Measurements from ENCODE around the gene DYNLT4.
"Not testable (repeated sequence)": the region's sequence is repeated elsewhere in the genome, so short reads cannot be mapped to it uniquely, and the experiment has no call there.

The DYNLT4 gene

GRCh38 chr1:44828003-44828651 lies 21.0 kb upstream of the DYNLT4 start:
- no peak for DNase-seq

GRCh38 chr1:44827197-44828002 lies 20.2 kb upstream of the DYNLT4 start:
- DNase-seq = no peak

DNA sequence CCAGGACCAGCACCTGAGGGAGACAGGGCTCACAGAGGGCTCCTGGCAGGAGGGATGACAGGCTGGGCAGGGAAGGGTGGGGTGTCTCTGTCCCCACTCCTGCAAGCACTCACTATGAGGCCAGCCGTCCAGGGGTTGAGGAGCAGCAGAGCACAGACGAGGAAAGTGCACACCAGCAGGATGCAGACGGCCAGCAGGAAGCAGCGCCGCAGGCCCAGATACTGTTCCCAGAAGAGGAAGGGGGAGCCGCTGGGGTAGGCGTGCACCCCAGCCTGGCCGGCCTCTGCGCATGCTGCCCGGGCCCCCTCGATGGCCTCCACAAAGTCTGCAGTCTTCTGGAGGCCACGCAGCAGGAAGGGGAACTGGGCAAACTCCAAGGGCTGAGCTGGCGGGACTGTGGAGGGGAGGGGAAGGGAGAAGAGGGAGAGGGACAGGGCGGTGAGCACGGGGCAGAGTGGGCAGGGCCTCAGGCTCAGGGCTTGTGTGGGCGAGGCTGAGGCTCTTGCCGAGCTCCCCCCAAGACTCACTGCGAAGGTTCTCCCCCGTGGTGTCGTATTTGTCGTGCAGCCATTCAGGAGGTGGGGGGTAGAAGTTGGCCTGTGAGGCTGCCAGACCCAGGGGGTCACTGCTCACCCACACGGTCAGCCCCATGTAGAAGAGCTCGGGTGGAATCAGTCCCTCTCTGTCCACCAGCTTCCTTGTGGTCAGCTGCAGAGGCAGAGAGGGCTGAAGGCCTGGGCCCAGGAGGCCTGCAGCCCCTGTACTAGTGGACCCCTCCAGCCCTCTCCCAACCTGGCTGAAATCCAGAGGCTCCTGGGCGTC lies 19.4 kb upstream of the DYNLT4 start:
- DNase-seq = no peak

DNA sequence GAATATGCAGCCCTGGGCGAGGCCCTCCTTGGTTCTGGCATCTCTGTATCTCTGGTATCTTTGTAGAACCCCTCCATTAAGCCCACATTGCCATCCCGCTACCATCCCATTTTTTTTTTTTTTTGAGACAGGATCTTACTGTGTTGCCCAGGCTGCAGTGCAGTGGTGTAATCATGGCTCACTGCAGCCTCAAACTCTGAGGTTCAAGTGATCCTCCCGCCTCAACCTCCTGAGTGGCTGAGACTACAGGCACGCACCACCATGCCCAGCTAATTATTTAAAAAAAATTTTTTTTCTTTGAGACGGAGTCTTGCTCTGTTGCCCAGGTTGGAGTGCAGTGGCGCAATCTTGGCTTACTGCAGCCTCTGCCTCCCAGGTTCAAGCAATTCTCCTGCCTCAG lies 17.2 kb upstream of the DYNLT4 start:
- DNase-seq = not testable (repeated sequence)

- no peak for DNase-seq
Measured at GRCh38 chr1:44822981-44823451, 15.9 kb upstream of the DYNLT4 start.

DNA sequence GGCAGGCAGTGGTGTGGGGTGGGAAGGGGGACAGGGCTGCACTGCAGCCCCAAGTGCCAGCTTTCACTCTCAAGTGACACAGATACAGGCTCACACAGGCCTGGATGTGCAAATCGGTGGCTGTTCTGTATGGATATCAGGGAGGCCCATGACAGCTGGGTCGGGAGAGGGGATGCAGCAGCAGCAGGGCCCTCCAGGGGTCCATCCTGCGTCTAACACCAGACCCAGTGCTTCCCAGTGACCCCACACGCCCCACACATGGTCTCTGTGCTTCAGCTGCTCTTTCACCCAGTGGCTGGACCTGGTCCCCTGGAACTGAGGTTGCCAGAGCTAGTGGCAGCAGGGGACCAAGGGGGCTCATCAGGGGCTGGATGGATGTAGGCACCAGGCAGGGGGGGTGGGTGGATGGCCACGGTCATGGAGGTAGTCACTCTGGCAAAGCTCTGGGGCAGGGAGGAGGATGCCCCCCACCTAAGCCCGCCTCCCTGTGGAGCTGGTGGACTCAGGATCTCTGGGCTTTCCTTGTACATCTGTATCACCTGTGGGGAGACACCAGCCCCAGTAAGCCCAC lies 15.1 kb upstream of the DYNLT4 start:
- DNase-seq = no peak

- DNase-seq = no peak
Measured at GRCh38 chr1:44821240-44821715, 14.1 kb upstream of the DYNLT4 start.

DNA sequence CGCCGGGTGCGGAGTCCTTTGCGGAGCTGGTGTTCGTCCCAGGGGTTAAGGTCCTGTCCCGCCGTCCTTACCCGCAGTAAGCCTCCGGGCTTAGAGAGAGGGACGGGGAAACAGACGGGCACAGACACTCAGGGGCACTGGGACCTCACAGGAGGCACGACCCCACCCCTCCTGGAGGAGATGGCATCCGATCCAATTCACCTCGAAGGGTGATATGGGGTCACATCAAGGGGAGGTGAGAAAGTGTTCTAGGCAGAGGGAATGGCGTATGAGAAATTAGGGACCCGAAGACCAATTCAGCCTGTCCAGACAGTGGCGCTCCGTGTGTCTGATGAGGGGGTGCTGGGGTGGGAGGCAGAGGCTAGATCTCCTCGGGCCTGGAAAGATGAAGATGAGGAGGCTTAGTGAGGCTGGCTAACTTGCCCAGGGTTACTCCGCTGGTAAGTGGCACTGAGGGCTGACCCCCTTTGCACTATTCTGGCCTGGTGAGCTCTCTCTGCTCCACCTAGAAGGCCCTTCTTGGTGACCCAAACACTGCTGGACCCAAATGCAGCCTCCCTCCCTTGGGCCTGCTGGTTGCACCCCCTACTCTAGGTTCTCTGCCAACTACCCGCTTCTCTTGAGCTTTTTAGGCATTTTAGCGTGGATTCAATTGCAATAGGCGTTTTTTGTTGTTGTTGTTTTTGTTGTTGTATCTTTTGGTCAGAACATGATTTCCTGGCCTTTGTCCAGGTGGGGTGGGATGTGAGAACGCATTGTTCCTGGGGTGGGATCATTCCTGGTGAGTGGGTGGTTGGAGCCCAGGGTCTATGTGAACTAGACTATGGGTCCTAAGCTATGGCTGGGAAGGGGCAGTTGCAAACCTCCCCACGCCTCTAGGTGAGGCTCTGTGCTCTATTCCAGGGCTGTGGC lies 13.4 kb upstream of the DYNLT4 start:
- DNase-seq = no peak

DNA sequence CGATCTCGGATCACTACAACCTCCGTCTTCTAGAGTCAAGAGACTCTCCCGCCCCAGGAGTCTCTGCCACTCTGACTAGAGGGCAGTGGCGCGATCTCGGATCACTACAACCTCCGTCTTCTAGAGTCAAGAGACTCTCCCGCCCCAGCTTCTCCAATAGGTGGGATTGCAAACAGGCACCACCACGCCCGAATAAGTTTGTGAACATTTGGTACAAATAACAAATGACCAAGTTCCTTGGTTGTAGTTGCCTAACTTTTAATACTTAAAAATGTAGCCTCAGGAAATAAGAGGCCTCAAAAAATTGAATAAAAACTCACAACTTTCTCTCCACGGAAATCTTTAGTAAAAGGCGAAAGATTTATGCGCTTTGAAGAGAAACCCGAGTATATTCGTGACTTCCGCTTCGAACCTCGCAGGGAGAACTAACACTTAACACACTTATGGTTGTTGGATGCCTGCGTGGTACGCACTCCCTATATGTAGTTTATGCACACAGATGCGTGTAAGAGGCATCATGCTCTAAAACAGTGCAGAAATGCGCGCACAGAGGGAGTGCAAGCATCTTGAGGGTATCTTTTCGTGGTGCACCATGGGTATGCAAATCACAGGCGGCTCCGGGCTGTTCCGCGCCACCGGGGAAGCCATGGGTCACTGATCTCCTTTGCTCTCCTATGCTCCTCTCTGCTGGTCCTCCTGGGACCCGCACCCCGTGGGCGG lies 12.6 kb upstream of the DYNLT4 start:
- peak; percentile 71 for DNase-seq

- peak; percentile 67 for DNase-seq
Measured at GRCh38 chr1:44819196-44819607, 12.1 kb upstream of the DYNLT4 start.

- no peak for DNase-seq
Measured at GRCh38 chr1:44817771-44818495, 10.8 kb upstream of the DYNLT4 start.

- no peak for DNase-seq
Measured at GRCh38 chr1:44817307-44817706, 10.2 kb upstream of the DYNLT4 start.

- not testable (repeated sequence) for DNase-seq
Measured at GRCh38 chr1:44815926-44816325, 8.8 kb upstream of the DYNLT4 start.

DNA sequence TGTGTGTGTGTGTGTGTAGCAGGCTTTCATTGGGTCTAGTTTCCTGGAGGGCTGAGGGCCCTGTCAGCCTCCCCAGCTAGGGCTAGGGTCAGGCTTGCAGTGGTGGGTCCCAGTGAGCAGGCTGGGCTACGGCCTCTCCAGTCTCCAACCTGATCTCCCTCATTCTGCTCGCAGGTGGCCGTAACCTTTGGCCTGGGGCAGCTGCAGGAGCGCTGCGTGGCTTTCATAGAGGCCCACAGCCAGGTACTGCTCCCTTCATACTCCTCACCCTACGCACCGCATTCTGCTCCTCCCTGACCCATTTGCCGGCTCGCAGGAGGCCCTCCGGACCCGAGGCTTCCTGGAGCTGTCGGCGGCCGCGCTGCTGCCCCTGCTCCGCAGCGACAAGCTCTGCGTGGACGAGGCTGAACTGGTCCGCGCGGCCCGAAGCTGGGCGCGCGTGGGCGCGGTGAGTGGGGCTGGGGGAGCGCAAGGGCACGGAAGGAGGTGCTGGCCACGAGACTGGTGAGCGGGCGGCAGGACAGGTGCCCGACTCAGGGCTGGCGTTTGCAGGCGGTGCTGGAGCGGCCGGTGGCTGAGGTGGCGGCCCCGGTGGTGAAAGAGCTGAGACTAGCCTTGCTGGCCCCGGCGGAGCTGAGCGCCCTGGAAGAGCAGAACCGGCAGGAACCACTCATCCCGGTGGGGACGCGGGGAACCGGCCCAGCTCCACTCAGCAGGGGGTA lies 5.8 kb upstream of the DYNLT4 start:
- DNase-seq = no peak

- no peak for DNase-seq
Measured at GRCh38 chr1:44811234-44811633, 4.1 kb upstream of the DYNLT4 start.

DNA sequence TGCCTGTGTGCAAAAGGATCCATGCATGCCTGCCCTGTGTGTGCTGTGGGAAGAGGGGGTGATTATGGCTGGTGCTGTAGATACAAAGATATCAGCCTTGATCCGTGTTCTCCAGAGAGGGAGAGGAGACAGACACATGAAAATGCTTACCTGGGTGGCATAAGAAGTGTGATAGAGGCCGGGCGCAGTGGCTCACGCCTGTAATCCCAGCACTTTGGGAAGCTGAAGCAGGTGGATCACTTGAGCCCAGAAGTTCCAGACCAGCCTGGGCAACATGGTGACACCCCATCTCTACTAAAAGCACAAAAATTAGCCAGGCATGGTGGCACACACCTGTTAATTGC lies 3.6 kb upstream of the DYNLT4 start:
- DNase-seq = not testable (repeated sequence)

- DNase-seq = no peak
Measured at GRCh38 chr1:44810101-44810761, 3.1 kb upstream of the DYNLT4 start.

DNA sequence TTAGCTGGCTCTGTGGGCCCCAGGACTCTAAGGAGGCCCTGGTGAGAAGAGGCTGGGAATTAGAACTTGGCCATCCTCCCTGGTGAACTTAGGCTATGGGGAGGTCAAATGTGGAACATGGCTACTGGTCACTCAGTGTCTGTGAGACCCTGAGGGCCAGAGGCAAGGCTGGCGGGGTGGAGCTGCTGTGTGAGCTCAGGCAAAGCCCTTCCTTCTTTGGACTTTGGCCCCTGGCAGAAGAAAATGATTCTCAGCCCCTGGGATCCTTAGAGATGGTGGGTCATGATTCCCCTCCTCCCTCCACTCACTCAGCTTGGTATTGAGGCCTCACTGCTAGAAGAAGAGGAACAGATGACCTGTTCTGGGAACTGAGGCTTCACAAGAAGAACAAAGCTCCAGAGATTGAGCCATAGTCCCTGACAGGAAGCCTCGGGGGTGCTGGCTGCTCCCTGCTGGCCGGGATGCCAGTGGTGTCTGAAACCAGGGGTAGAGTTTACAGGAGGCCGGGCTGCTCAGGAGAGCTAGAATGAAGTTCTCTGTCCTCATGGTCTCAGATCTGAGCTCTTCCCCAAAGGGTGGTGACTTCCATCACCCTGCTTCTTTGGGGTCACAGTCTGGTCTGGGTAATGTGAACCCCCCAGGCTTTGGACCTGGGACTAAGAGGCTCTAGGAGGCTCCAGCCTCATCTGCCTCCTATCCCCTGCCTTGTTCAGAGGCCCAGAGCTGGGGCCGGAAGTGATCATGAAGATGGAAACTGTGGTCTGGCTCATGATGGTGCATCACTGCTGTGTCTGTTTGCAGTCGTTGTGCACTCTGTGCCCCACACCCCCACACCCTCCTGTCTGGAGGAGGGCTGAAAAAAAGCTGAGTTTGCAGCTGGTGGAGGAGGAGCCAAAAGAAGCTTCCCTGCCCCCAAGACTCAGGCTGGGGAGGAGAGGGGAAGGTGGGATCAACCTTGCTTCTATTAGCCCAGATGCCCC lies 2.1 kb upstream of the DYNLT4 start:
- DNase-seq = peak; percentile 78

All from KG1 (cell line).